ENCODE measurements around the gene QSOX1. TPM values are rescaled to one million over a fixed set of nuclear protein-coding genes. Genes with fewer than 3 reads are reported as not detected.

Gene QSOX1
- total and polyA plus RNA-seq, 2 of the 4 experiments (the other 2 are of a cell fraction), result 102 to 791 TPM

DNA sequence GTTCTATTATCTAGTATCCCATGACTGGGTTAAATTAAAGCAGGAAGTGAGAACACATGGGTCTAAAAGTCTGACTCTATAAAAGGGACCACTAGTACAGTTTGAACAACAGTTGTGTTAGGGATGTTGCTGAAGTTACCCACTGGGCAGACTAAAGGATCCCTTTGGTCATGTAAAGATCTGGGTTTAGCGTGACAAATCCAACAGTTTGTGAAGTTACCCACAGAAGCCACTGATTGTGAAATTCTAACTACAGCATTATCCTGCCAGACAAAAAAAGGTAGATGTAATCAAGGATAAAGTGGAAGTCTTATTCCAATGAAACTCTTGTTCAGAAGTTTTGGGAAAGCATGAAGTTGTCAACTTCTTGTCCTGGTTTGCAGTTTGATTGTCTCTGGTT is 5.7 kb downstream of the QSOX1 start:
- H3K79me1 ChIP-seq (ENCODE audit: low read depth in 1 of 2, low read length in 2 of 2), result peaks cover 13 to 87% of the 10 kb centered on the region in 2 experiments; a peak in 3 of 4 replicates
- dilution Hi-C loops (cut with HindIII; ENCODE audit: low sequenced_read_pairs, unreplicated experiment), result loop anchor here (25.0 kb wide), 1 partner anchor 123 kb away; no protein-coding TSS in a partner anchor

More for the DNA sequence above, 5.7 kb downstream of the QSOX1 start:
- Histone ChIP-seq H3K4me1 (ENCODE audit: control insufficient read depth, insufficient read depth, low read length) (peaks cover 21% of the 10 kb centered on the region), H2AK5ac (ENCODE audit: low read depth, low read length) (no peak overlapping the region), H4K8ac (ENCODE audit: low read depth in 2 of 2, low read length in 2 of 2) (no peak overlapping the region), H3K27me3 (ENCODE audit: control insufficient read depth, insufficient read depth, low read length) (no peaks in the 10 kb centered on the region), H2BK5ac (ENCODE audit: low read depth, low read length, poor library complexity, severe bottlenecking) (no peak overlapping the region), H2BK20ac (ENCODE audit: low read depth, low read length) (no peak overlapping the region), H3K9ac (ENCODE audit: low read depth, low read length) (no peak overlapping the region), H2AK9ac (replicated peaks; ENCODE audit: low read depth, low read length, poor library complexity) (no peak overlapping the region), H3K23ac (ENCODE audit: low read depth, low read length) (no peak overlapping the region), H3K4me3 (ENCODE audit: insufficient read depth, low read depth, low read length) (no peak overlapping the region), H3K36me3 (ENCODE audit: control insufficient read depth, insufficient read depth, low read length) (peaks cover 51% of the 10 kb centered on the region), H3K9me3 (ENCODE audit: control insufficient read depth, insufficient read depth, low read length) (no peaks in the 10 kb centered on the region), H3K14ac (replicated peaks; ENCODE audit: low read depth, low read length) (no peak overlapping the region), H3K56ac (ENCODE audit: extremely low read depth, insufficient read depth, low read length) (no peak overlapping the region), H4K5ac (ENCODE audit: low read depth, low read length) (no peak overlapping the region), H3K18ac (ENCODE audit: low read depth, low read length) (no peak overlapping the region), H2BK120ac (ENCODE audit: low read depth, low read length) (no peak overlapping the region), H2BK15ac (ENCODE audit: low read depth, low read length) (no peak overlapping the region), H2AFZ (replicated peaks; ENCODE audit: low read length, poor library complexity) (no peak overlapping the region), H4K20me1 (ENCODE audit: insufficient read depth, low read length) (peaks cover 100% of the 10 kb centered on the region), H4K91ac (ENCODE audit: insufficient read depth, low read depth, low read length) (no peak overlapping the region), H3K9me1 (ENCODE audit: insufficient read depth, low read length) (peaks cover 46% of the 10 kb centered on the region), H3K27ac (ENCODE audit: insufficient read depth, low read length) (no peak overlapping the region), H3K4ac (ENCODE audit: low read depth, low read length) (no peak overlapping the region), H3K4me2 (ENCODE audit: low read depth, low read length) (peak overlapping the region; percentile 68)
- in situ Hi-C loops (cut with MboI; ENCODE audit: low sequenced_read_pairs) (loop anchor here (25.0 kb wide), 1 partner anchor 448 kb away; no protein-coding TSS in a partner anchor), intact Hi-C loops (cut with micrococcal nuclease) (loop anchor here (5.0 kb wide), 1 partner anchor 293 kb away; no protein-coding TSS in a partner anchor)
- ATAC-seq (ENCODE audit: low read depth) (no peak), DNase-seq (no peak)
- no CpG with 5 or more reads among the region's 1 CpG for WGBS, 2 experiments (ENCODE audit: extremely low coverage in 2 of 2, insufficient read length in 1 of 2)
- CTCF ChIA-PET, result no interaction called here
- TF ChIP-seq CEBPB (IDR thresholded peaks at IDR 0.05; ENCODE audit: low read depth, low read length), result peak; percentile 63
- no peak for TF ChIP-seq MXI1 (IDR thresholded peaks at IDR 0.05; ENCODE audit: borderline replicate concordance, low read depth, low read length)
- POLR2A ChIA-PET (ENCODE audit: unreplicated experiment), result no interaction called here
- BruUV-seq (replicated peaks), result no TSS peak
